OCI-LY1 (cell line): ENCODE measurements around the gene IL12RB1.

Experiments used
- H2AFZ ChIP-seq: fragments of 200-600 bp; sonication (generic), shearing (Covaris generic); 2 replicates; pipeline ENCODE4 v1.6.0; 2014; ENCODE audit warnings: antibody characterized with exemption, mild to moderate bottlenecking, low read length
- H3F3A ChIP-seq: fragments of 200-600 bp; sonication (generic), shearing (Covaris generic); 2 replicates; pipeline ENCODE4 v1.6.0; 2014; ENCODE audit warnings: mild to moderate bottlenecking, antibody characterized with exemption, low read length, moderate library complexity; ENCODE audit not compliant: insufficient read depth
- H3K27ac ChIP-seq: fragments of 200-600 bp; sonication (generic); 2 replicates; pipeline ENCODE4 v1.5.1; 2014; ENCODE audit warnings: low read length, mixed run types, mild to moderate bottlenecking, low read depth; ENCODE audit not compliant: poor library complexity, severe bottlenecking
- H3K27me3 ChIP-seq: fragments of 200-600 bp; sonication (generic); 2 replicates; pipeline ENCODE4 v1.6.0; 2014; ENCODE audit warnings: antibody characterized with exemption, mild to moderate bottlenecking, low read length, moderate library complexity; ENCODE audit not compliant: insufficient read depth
- H3K36me3 ChIP-seq: fragments of 200-600 bp; sonication (generic); 2 replicates; pipeline ENCODE4 v1.6.1; 2014; ENCODE audit warnings: mild to moderate bottlenecking, antibody characterized with exemption, low read length, moderate library complexity, mixed read lengths; ENCODE audit not compliant: insufficient read depth
- H3K4me1 ChIP-seq: fragments of 200-600 bp; sonication (generic); 2 replicates; pipeline ENCODE4 v1.5.1; 2014; ENCODE audit warnings: mild to moderate bottlenecking, low read length, moderate library complexity; ENCODE audit not compliant: insufficient read depth, severe bottlenecking
- H3K4me2 ChIP-seq: fragments of 200-600 bp; sonication (generic), shearing (Covaris generic); 2 replicates; pipeline ENCODE4 v1.6.1; 2014; ENCODE audit warnings: low read length
- H3K4me3 ChIP-seq: fragments of 200-600 bp; sonication (generic); 2 replicates; pipeline ENCODE4 v1.5.1; 2014; ENCODE audit warnings: low read length, low read depth, mild to moderate bottlenecking, mixed read lengths; ENCODE audit not compliant: poor library complexity, severe bottlenecking
- H3K79me2 ChIP-seq: fragments of 200-600 bp; shearing (Covaris generic); 2 replicates; pipeline ENCODE4 v1.6.1; 2016; ENCODE audit warnings: mixed run types, low read length, mixed read lengths; ENCODE audit not compliant: insufficient read depth
- H3K9ac ChIP-seq: fragments of 200-600 bp; sonication (generic), shearing (Covaris generic); 2 replicates; pipeline ENCODE4 v1.6.1; 2014; ENCODE audit warnings: mild to moderate bottlenecking, low read length, mixed read lengths
- H3K9me2 ChIP-seq: fragments of 200-600 bp; sonication (generic), shearing (Covaris generic); 2 replicates; pipeline ENCODE4 v1.6.1; 2014; ENCODE audit warnings: low read depth, mild to moderate bottlenecking, low read length, mixed read lengths
- H3K9me3 ChIP-seq: fragments of 200-600 bp; shearing (Covaris generic); 2 replicates; pipeline ENCODE4 v1.6.1; 2014; ENCODE audit warnings: low read length, mixed read lengths
- H4K20me1 ChIP-seq: fragments of 200-600 bp; sonication (generic), shearing (Covaris generic); 2 replicates; pipeline ENCODE4 v1.6.0; 2016; ENCODE audit warnings: mild to moderate bottlenecking, low read length; ENCODE audit not compliant: insufficient read depth
- CTCF ChIP-seq: fragments of 200-600 bp; sonication (generic), shearing (Covaris generic); IDR thresholded peaks from 2 replicates; pipeline ENCODE4 v1.5.1; 2017; ENCODE audit warnings: mild to moderate bottlenecking, antibody characterized with exemption, low read length, moderate library complexity, mixed read lengths
- EZH2 ChIP-seq: fragments of 200-600 bp; sonication (generic), shearing (Covaris generic); IDR thresholded peaks from 2 replicates; pipeline ENCODE4 v1.8.0; 2017; ENCODE audit warnings: borderline replicate concordance, mixed run types, mild to moderate bottlenecking, antibody characterized with exemption, low read length, moderate library complexity, mixed read lengths

Gene IL12RB1

GRCh38 chr19:18130523-18131242, 43.9 kb upstream of the IL12RB1 start:
- Histone ChIP-seq H3F3A (no peaks in the 10 kb centered on the region), H3K9ac (no peak overlapping the region), H3K4me2 (no peak overlapping the region), H2AFZ (no peak overlapping the region), H4K20me1 (no peaks in the 10 kb centered on the region), H3K27me3 (no peaks in the 10 kb centered on the region), H3K9me2 (no peaks in the 10 kb centered on the region), H3K79me2 (no peaks in the 10 kb centered on the region), H3K36me3 (peaks cover 70% of the 10 kb centered on the region), H3K9me3 (no peaks in the 10 kb centered on the region), H3K4me3 (no peak overlapping the region), H3K27ac (no peak overlapping the region), H3K4me1 (no peaks in the 10 kb centered on the region)
- TF ChIP-seq CTCF: no peak
- no peak for TF ChIP-seq EZH2

DNA sequence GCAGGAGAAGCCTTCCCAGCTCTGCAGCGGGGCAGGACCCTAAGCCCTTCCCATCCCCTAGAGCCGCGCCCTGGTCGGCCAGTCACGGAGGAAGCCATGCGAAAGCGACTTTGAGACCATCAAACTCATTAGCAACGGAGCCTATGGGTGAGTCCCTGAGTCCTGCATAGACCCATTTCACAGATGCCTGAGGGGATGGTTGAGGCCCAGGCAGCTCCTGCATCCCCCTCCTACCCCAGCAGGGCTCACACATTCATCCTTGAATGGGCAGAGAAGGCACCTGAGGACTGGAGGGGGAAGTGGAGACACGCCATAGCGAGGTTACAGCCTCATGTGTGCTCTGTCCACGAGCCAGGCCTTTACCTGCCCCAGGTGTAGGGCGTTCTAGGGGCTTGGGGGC, 42.1 kb upstream of the IL12RB1 start:
- Histone ChIP-seq H3K4me2 (no peak overlapping the region), H3F3A (no peaks in the 10 kb centered on the region), H3K27me3 (no peaks in the 10 kb centered on the region), H3K9me3 (no peaks in the 10 kb centered on the region), H3K79me2 (no peaks in the 10 kb centered on the region), H3K9ac (no peak overlapping the region), H3K36me3 (peaks cover 65% of the 10 kb centered on the region), H2AFZ (no peak overlapping the region), H3K4me1 (no peaks in the 10 kb centered on the region), H3K4me3 (no peak overlapping the region), H3K27ac (no peak overlapping the region), H4K20me1 (no peaks in the 10 kb centered on the region), H3K9me2 (no peaks in the 10 kb centered on the region)
- TF ChIP-seq CTCF: no peak

- Histone ChIP-seq H3K4me3 (no peak overlapping the region), H3K9me3 (no peaks in the 10 kb centered on the region), H3K27me3 (no peaks in the 10 kb centered on the region), H3K4me1 (no peaks in the 10 kb centered on the region), H3K4me2 (no peak overlapping the region), H3K27ac (no peak overlapping the region), H3K9me2 (no peaks in the 10 kb centered on the region), H3K9ac (no peak overlapping the region), H3K79me2 (no peaks in the 10 kb centered on the region), H4K20me1 (no peaks in the 10 kb centered on the region), H3K36me3 (peaks cover 64% of the 10 kb centered on the region), H3F3A (no peaks in the 10 kb centered on the region), H2AFZ (no peak overlapping the region)
- no peak for TF ChIP-seq CTCF
- TF ChIP-seq EZH2: no peak
Observed at GRCh38 chr19:18128044-18128443, 41.3 kb upstream of the IL12RB1 start.
